Ovary (tissue), 9 donors: Measurements from ENCODE around the gene MT2A. TPM values are rescaled to one million over a fixed set of nuclear protein-coding genes. Genes with fewer than 3 reads are reported as not detected.
A peak's percentile ranks its signal among the peaks of the same experiment; 100 is the strongest.

Experiments used
- DNase-seq, 5 donors: peaks; one replicate each; pipeline ENCODE4 v3.0.0-alpha.2; 2019 to 2020
- H3K27ac ChIP-seq, 2 donors: fragments of 200-600 bp; one replicate each; pipeline versions ENCODE4 v1.5.1 to v1.8.0; 2019 to 2022
- H3K27me3 ChIP-seq: fragments of 200-600 bp; one replicate; pipeline ENCODE4 v1.8.0; 2022
- H3K36me3 ChIP-seq: fragments of 200-600 bp; sonication (generic); one replicate; pipeline ENCODE4 v1.5.1; 2019
- H3K4me1 ChIP-seq: one replicate; pipeline ENCODE4 v1.8.1; 2013; ENCODE audit warnings: mild to moderate bottlenecking, moderate library complexity; ENCODE audit not compliant: insufficient read depth
- H3K4me3 ChIP-seq: fragments of 200-600 bp; sonication (generic); one replicate; pipeline ENCODE4 v1.5.1; 2017
- H3K9me3 ChIP-seq, 2 donors: fragments of 200-600 bp in 1 of 2; sonication (generic) in 1 of 2; one replicate each; pipeline versions ENCODE4 v1.5.1 to v1.8.1; 2013 to 2019; ENCODE audit warnings: mild to moderate bottlenecking in 1 of 2, moderate library complexity in 1 of 2
- CTCF ChIP-seq, 3 donors: fragments of 450-650 bp in 2 of 3; fragments of 200-600 bp in 1 of 3; IDR thresholded peaks; one replicate each; pipeline versions ENCODE4 v1.5.1 to v1.8.0; 2016 to 2022; ENCODE audit warnings: antibody characterized with exemption in 3 of 3, mild to moderate bottlenecking in 1 of 3
- EP300 ChIP-seq: sonication (generic); formaldehyde crosslinking; IDR thresholded peaks from one replicate; pipeline ENCODE4 v1.6.1; 2017; ENCODE audit warnings: antibody characterized with exemption
- POLR2A ChIP-seq: fragments of 450-650 bp; IDR thresholded peaks from one replicate; pipeline ENCODE4 v1.6.1; 2017; ENCODE audit warnings: antibody characterized with exemption, mild to moderate bottlenecking, moderate library complexity
- WGBS, 3 donors: extraction: QIAGEN DNeasy Blood & Tissue Kit in 1 of 3; methylation state at CpG; one replicate each; pipeline versions ENCODE4 v1.1.5 to v1.1.7; 2013 to 2017; 5-methylcytosine and 5-hydroxymethylcytosine counted together
- intact Hi-C, 4 donors: fragments of 100-400 bp; cut with DNase I; formaldehyde crosslinking; loops; one replicate each; pipeline versions ENCODE4 v1.11.0 to v1.15.1; 2022 to 2023
- polyA plus RNA-seq, 2 donors: library from polyadenylated mRNA; stranded (reverse); fragments of 200-250 nt in 1 of 2; fragments of 350-450 nt in 1 of 2; fragmentation: Illumina TruSeq in 1 of 2; extraction: RNeasy Lipid Tissue Mini Kit (QIAGEN cat#74804) in 1 of 2; gene quantifications; one replicate each; pipeline ENCODE4 v1.2.3, GENCODE V29; 2013 to 2014
- total RNA-seq, 7 donors: library from RNA; depleted of rRNA in 2 of 7; stranded (reverse); fragments of >200 nt in 2 of 7; fragmentation: NEBNext Ultra II Directional in 3 of 7; extraction: Animal tissue kit (Norgen Biotek cat#: 25700) in 3 of 7; gene quantifications; one replicate each; pipeline versions ENCODE4 v1.1.0 to v1.2.4, GENCODE V29; 2016 to 2023
- donor health status: DM: no; HTN: no; CAD: no; lungs with moderate emphysema.
- donor health status: DM: no; HTN: no; CAD: no.
- donor health status: Bipolar disorder and iron deficiency.
- donor health status: DM: yes; HTN: yes; CAD: no.
- donor health status: DM: no; HTN: no; CAD: no.
- donor health status: DM: yes; HTN: yes; CAD: no.

MT2A gene
- total and polyA plus RNA-seq, 9 donors, result 16.1 to 679 (median 136) TPM

GRCh38 chr16:56603589-56603988 is 4.8 kb upstream of the MT2A start:
- H3K27me3 ChIP-seq, result no peaks in the 10 kb centered on the region
- H3K36me3 ChIP-seq, result no peaks in the 10 kb centered on the region
- intact Hi-C loops, result loop anchor here in 1 of 4 donors (10.0 kb wide), 1 partner anchor 701 kb away; no protein-coding TSS in a partner anchor
- no peaks in the 10 kb centered on the region for H3K9me3 ChIP-seq
- no peak overlapping the region for H3K4me3 ChIP-seq
- DNase-seq, result no peak
- H3K4me1 ChIP-seq, result peaks cover 13% of the 10 kb centered on the region
- no peak overlapping the region for H3K27ac ChIP-seq
- WGBS, 3 donors, result 62 to 72% (median 68%) methylated on average over 4 of the region's 4 CpGs
- peak in 1 of 3 donors; percentile 23 for TF ChIP-seq CTCF (IDR thresholded peaks at IDR 0.05)
- no peak for TF ChIP-seq POLR2A
- TF ChIP-seq EP300, result no peak

GRCh38 chr16:56604966-56605365 is 3.4 kb upstream of the MT2A start:
- Histone ChIP-seq H3K36me3 (no peaks in the 10 kb centered on the region), H3K4me1 (peaks cover 14% of the 10 kb centered on the region), H3K9me3 (no peaks in the 10 kb centered on the region), H3K4me3 (no peak overlapping the region), H3K27me3 (no peaks in the 10 kb centered on the region), H3K27ac (no peak overlapping the region)
- no peak for DNase-seq
- WGBS, 3 donors, result 90 to 95% (median 92%) methylated on average over 4 of the region's 4 CpGs
- intact Hi-C loops, result loop anchor here in 1 of 4 donors (5.0 to 10.0 kb wide), 2 partner anchors 382 to 700 kb away; partner anchors contain the start of gene NLRC5
- TF ChIP-seq POLR2A, result no peak
- TF ChIP-seq EP300, result no peak

GRCh38 chr16:56605475-56605874 is 2.9 kb upstream of the MT2A start:
- Histone ChIP-seq H3K27ac (no peak overlapping the region), H3K36me3 (no peaks in the 10 kb centered on the region), H3K9me3 (no peaks in the 10 kb centered on the region), H3K27me3 (no peaks in the 10 kb centered on the region), H3K4me3 (no peak overlapping the region), H3K4me1 (peaks cover 19% of the 10 kb centered on the region)
- no peak for DNase-seq
- TF ChIP-seq POLR2A (no peak), CTCF (IDR thresholded peaks at IDR 0.05) (no peak), EP300 (no peak)
- 86 to 97% (median 88%) methylated on average over 1 of the region's 1 CpG for WGBS, 3 donors
- intact Hi-C loops, result loop anchor here in 1 of 4 donors (5.0 to 10.0 kb wide), 2 partner anchors 382 to 699 kb away; partner anchors contain the start of gene NLRC5

- intact Hi-C loops, result loop anchor here in 1 of 4 donors (5.0 to 10.0 kb wide), 2 partner anchors 381 to 699 kb away; partner anchors contain the start of gene NLRC5
- H3K4me1 ChIP-seq, result peaks cover 22% of the 10 kb centered on the region
Observed at GRCh38 chr16:56606071-56606475, 2.3 kb upstream of the MT2A start.

More at GRCh38 chr16:56606071-56606475, 2.3 kb upstream of the MT2A start:
- H3K9me3 ChIP-seq, result no peaks in the 10 kb centered on the region
- no peaks in the 10 kb centered on the region for H3K27me3 ChIP-seq
- no peak overlapping the region for H3K4me3 ChIP-seq
- peak; percentile 54 to 76 (median 67) for DNase-seq
- no peaks in the 10 kb centered on the region for H3K36me3 ChIP-seq
- H3K27ac ChIP-seq, result peak overlapping the region; percentile 79 to 81
- TF ChIP-seq POLR2A, result no peak
- TF ChIP-seq CTCF (IDR thresholded peaks at IDR 0.05), result no peak
- no peak for TF ChIP-seq EP300
- WGBS, 3 donors, result 45 to 57% (median 56%) methylated on average over 3 of the region's 3 CpGs
